Measurements from ENCODE around the gene TLX2.

The TLX2 gene

DNA sequence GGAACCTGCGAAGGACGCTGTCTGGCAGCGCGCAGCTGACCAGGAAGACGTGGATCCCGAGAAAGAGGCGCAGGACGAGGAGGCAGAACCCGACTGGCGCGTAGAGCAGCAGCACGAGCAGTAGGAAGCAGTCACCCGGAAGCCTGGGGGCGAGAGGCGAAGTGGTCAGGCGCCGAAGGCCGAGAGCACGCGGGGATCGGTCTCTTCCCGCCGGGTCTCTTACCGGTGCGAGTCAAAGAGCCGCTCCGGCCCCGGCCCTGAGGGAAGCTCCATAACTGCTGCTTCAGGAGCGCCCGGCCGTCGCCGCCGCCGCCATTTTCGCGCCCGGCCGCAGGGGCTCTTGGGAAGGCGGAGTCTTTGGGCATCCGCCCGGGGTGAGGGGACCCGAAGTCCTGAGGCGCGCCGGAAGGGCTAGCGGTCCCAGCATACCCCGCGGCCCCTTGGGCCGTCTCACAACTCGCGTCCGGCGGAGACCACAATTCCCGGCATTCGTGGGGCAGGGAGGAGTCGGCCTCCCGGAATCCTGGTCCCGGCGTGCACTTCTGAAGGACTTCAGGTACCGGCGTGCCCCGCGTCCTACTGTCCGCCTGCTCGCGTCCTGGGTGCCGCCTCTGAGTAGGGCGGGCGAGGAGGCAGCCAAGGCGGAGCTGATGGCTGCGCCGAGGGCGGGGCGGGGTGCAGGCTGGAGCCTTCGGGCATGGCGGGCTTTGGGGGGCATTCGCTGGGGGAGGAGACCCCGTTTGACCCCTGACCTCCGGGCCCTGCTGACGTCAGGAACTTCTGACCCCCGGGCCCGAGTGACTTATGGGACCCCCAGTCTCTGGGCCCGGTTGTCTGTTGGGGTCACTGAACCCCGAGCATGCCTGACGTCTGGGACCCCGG, 15.3 kb downstream of the TLX2 start, which contains the start of the genes AUP1 and HTRA2:
Gene AUP1, minus strand, starts transcription at position 350 of the 882 bp plus-strand sequence. Its CDS starts 77 bp downstream, at position 273.
Gene HTRA2, plus strand, starts transcription at position 577 of the 882 bp plus-strand sequence. Its CDS starts 74 bp downstream, at position 651.
- peak within 1 kb of the TSS; percentile 97 for H3K4me3 ChIP-seq (ENCODE audit: low read depth, low read length)
- peak; percentile 100 for DNase-seq (ENCODE audit: low read depth, low spot score)
- TF ChIP-seq, protein P1, sequence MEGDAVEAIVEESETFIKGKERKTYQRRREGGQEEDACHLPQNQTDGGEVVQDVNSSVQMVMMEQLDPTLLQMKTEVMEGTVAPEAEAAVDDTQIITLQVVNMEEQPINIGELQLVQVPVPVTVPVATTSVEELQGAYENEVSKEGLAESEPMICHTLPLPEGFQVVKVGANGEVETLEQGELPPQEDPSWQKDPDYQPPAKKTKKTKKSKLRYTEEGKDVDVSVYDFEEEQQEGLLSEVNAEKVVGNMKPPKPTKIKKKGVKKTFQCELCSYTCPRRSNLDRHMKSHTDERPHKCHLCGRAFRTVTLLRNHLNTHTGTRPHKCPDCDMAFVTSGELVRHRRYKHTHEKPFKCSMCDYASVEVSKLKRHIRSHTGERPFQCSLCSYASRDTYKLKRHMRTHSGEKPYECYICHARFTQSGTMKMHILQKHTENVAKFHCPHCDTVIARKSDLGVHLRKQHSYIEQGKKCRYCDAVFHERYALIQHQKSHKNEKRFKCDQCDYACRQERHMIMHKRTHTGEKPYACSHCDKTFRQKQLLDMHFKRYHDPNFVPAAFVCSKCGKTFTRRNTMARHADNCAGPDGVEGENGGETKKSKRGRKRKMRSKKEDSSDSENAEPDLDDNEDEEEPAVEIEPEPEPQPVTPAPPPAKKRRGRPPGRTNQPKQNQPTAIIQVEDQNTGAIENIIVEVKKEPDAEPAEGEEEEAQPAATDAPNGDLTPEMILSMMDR (IDR thresholded peaks at IDR 0.05; ENCODE audit: low read depth, low read length): no peak
- in situ Hi-C loops (cut with HindIII; ENCODE audit: low sequenced_read_pairs): no loop called here

DNA sequence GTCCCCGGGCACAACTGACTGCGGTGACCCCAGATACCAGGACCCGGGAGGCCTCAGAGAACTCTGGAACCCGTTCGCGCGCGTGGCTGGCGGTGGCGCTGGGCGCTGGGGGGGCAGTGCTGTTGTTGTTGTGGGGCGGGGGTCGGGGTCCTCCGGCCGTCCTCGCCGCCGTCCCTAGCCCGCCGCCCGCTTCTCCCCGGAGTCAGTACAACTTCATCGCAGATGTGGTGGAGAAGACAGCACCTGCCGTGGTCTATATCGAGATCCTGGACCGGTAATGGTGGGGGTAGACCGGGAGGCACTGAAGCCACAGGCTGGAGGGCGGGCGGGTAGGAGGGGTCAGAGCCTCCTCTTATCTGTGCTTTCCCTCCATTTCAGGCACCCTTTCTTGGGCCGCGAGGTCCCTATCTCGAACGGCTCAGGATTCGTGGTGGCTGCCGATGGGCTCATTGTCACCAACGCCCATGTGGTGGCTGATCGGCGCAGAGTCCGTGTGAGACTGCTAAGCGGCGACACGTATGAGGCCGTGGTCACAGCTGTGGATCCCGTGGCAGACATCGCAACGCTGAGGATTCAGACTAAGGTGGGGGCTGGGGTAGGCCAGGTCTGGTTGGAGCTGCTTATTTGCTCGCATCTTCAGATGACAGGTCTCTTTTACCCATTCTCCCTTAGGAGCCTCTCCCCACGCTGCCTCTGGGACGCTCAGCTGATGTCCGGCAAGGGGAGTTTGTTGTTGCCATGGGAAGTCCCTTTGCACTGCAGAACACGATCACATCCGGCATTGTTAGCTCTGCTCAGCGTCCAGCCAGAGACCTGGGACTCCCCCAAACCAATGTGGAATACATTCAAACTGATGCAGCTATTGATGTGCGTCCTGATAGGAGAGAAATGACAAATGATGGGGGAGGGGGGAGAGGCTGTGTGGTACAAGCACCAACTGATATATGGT, 16.3 kb downstream of the TLX2 start:
- peak overlapping the region; percentile 97 for H3K4me3 ChIP-seq (ENCODE audit: low read depth, low read length)
- in situ Hi-C loops (cut with HindIII; ENCODE audit: low sequenced_read_pairs): no loop called here
- peak; percentile 22 for DNase-seq (ENCODE audit: low read depth, low spot score)
- TF ChIP-seq, protein P1 (IDR thresholded peaks at IDR 0.05; ENCODE audit: low read depth, low read length): no peak

GRCh38 chr2:74531666-74532065, 17.4 kb downstream of the TLX2 start:
- TF ChIP-seq, protein P1 (IDR thresholded peaks at IDR 0.05; ENCODE audit: low read depth, low read length): no peak
- in situ Hi-C loops (cut with HindIII; ENCODE audit: low sequenced_read_pairs): no loop called here
- no peak for DNase-seq (ENCODE audit: low read depth, low spot score)
- H3K4me3 ChIP-seq (ENCODE audit: low read depth, low read length): no peak overlapping the region

- peak; percentile 45 for DNase-seq (ENCODE audit: low read depth, low spot score)
- in situ Hi-C loops (cut with HindIII; ENCODE audit: low sequenced_read_pairs): no loop called here
- TF ChIP-seq, protein P1 (IDR thresholded peaks at IDR 0.05; ENCODE audit: low read depth, low read length): peak; percentile 21
- H3K4me3 ChIP-seq (ENCODE audit: low read depth, low read length): no peak overlapping the region
Measured at GRCh38 chr2:74532222-74532621, 18.0 kb downstream of the TLX2 start.

DNA sequence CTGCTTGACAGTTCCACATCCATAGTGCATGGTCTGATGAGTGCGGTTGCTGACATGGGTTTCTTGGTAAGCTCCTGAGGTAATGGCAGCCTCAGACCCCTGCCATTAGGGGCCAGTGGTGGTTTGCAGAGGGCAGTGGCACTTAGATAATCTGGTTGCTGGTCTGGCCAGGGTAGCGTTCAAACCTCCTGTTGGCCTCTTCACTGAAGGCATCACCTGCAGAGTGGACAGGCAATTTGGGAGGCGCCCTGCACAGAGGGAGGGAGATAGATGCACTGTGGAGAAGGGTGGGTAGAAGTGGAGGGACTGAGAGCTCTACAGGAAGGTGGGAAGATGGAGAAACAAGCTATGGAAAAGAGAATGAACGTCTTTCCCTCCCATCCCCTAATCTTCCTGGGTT, 19.2 kb downstream of the TLX2 start:
- in situ Hi-C loops (cut with HindIII; ENCODE audit: low sequenced_read_pairs): no loop called here
- H3K4me3 ChIP-seq (ENCODE audit: low read depth, low read length): no peak overlapping the region
- no peak for DNase-seq (ENCODE audit: low read depth, low spot score)
- TF ChIP-seq, protein P1 (IDR thresholded peaks at IDR 0.05; ENCODE audit: low read depth, low read length): no peak

DNA sequence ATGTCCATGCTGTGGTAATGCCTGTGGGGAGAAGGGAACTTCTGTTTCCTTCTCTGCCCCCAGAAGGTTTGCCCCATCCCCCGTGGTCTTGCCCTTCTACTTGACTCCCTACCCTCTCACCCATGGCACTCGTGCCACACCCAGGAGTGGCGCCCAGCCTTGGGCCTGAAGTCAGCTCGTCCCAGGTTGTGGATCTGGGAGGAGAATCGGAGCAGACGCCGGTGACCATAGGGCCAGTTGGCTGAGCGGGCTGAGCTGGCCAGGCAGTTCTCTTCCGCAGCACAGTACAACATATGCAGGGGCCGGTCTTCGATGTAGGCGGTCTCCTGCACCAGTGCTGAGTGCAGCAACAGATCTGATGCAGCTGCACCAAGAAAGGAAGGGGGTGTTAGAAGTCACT, 20.2 kb downstream of the TLX2 start:
- H3K4me3 ChIP-seq (ENCODE audit: low read depth, low read length): no peak overlapping the region
- no peak for DNase-seq (ENCODE audit: low read depth, low spot score)
- TF ChIP-seq, protein P1 (IDR thresholded peaks at IDR 0.05; ENCODE audit: low read depth, low read length): no peak
- in situ Hi-C loops (cut with HindIII; ENCODE audit: low sequenced_read_pairs): no loop called here
